HepG2 (cell line): ENCODE measurements around the gene SEC14L1. TPM values are rescaled to one million over a fixed set of nuclear protein-coding genes. Genes with fewer than 3 reads are reported as not detected.

Experiments
- ARID5B ChIP-seq: IDR thresholded peaks from 2 replicates; pipeline ENCODE4 v1.4.0; 2020; ENCODE audit warnings: mild to moderate bottlenecking, missing genetic modification reagents
- BRCA1 ChIP-seq: sonication (generic); formaldehyde crosslinking; IDR thresholded peaks from 2 replicates; pipeline ENCODE4 v1.4.0; 2020; ENCODE audit warnings: missing genetic modification reagents
- GLI4 ChIP-seq: sonication (generic); formaldehyde crosslinking; IDR thresholded peaks from 2 replicates; pipeline ENCODE4 v1.5.1; 2020; ENCODE audit warnings: missing genetic modification reagents, mild to moderate bottlenecking, moderate library complexity, borderline replicate concordance
- IRF1 ChIP-seq: sonication (generic); formaldehyde crosslinking; IDR thresholded peaks from 2 replicates; pipeline ENCODE4 v1.4.0; 2020; ENCODE audit warnings: low read depth, mild to moderate bottlenecking, missing genetic modification reagents
- MAFF ChIP-seq: IDR thresholded peaks from 2 replicates; pipeline ENCODE4 v1.6.1; 2011; ENCODE audit warnings: low read depth, low read length, improper control_type of control experiment
- MIER3 ChIP-seq: IDR thresholded peaks from 2 replicates; pipeline ENCODE4 v1.6.1; 2016; ENCODE audit warnings: missing compliant biosample characterization, borderline replicate concordance
- MXD3 ChIP-seq: IDR thresholded peaks from 2 replicates; pipeline ENCODE4 v1.6.1; 2016; ENCODE audit warnings: mild to moderate bottlenecking, missing biosample characterization, missing genetic modification reagents
- NR2F2 ChIP-seq: IDR thresholded peaks from 2 replicates; pipeline ENCODE4 v1.6.1; 2012; ENCODE audit warnings: low read depth, inconsistent platforms, borderline replicate concordance
- POLR2AphosphoS2 ChIP-seq: IDR thresholded peaks from 2 replicates; pipeline ENCODE4 v1.6.1; 2011; ENCODE audit warnings: low read depth, low read length, improper control_type of control experiment
- SP140L ChIP-seq: sonication (generic); formaldehyde crosslinking; IDR thresholded peaks from 2 replicates; pipeline ENCODE4 v1.4.0; 2020; ENCODE audit warnings: missing genetic modification reagents, borderline replicate concordance
- THAP8 ChIP-seq: sonication (generic); formaldehyde crosslinking; IDR thresholded peaks from 2 replicates; pipeline ENCODE4 v1.5.1; 2020; ENCODE audit warnings: missing genetic modification reagents, mild to moderate bottlenecking, borderline replicate concordance
- ZBTB1 ChIP-seq: sonication (generic); formaldehyde crosslinking; IDR thresholded peaks from 2 replicates; pipeline ENCODE4 v1.4.0; 2020; ENCODE audit warnings: missing genetic modification reagents, borderline replicate concordance
- ZBTB39 ChIP-seq: sonication (generic); formaldehyde crosslinking; IDR thresholded peaks from 2 replicates; pipeline ENCODE4 v1.5.0; 2020; ENCODE audit warnings: missing genetic modification reagents
- ZBTB42 ChIP-seq: sonication (generic); formaldehyde crosslinking; IDR thresholded peaks from 2 replicates; pipeline ENCODE4 v1.5.0; 2020; ENCODE audit warnings: mild to moderate bottlenecking, missing genetic modification reagents
- ZFYVE20 ChIP-seq: sonication (generic); formaldehyde crosslinking; IDR thresholded peaks from 2 replicates; pipeline ENCODE4 v1.8.0; 2023; ENCODE audit warnings: low read depth, mild to moderate bottlenecking, moderate library complexity, missing genetic modification reagents, borderline replicate concordance
- ZNF12 ChIP-seq: sonication (generic); formaldehyde crosslinking; IDR thresholded peaks from 2 replicates; pipeline ENCODE4 v1.5.0; 2020; ENCODE audit warnings: missing genetic modification reagents
- ZNF367 ChIP-seq: sonication (generic); formaldehyde crosslinking; IDR thresholded peaks from 2 replicates; pipeline ENCODE4 v1.4.0; 2020; ENCODE audit warnings: missing genetic modification reagents, borderline replicate concordance
- ZSCAN25 ChIP-seq: sonication (generic); formaldehyde crosslinking; IDR thresholded peaks from 2 replicates; pipeline ENCODE4 v1.8.0; 2022; ENCODE audit warnings: mild to moderate bottlenecking, missing genetic modification reagents
- polyA plus RNA-seq, 8 experiments: library from polyadenylated mRNA; depleted of rRNA in 3 of 8; stranded (reverse) in 7 of 8; unstranded in 1 of 8; fragments of >200 nt; fragmentation: Illumina TruSeq in 4 of 8; extraction: Trizol in 4 of 8; gene quantifications; 2 replicates each; pipeline versions ENCODE4 v1.2.1 to v1.2.3, GENCODE V29; 2011 to 2016; ENCODE audit warnings: low read depth in 4 of 8, missing spikeins in 1 of 8, mixed read lengths in 1 of 8; ENCODE audit not compliant: insufficient read depth in 1 of 8
- total RNA-seq, 5 experiments: library from RNA; depleted of rRNA; stranded (reverse); fragments of >200 nt; fragmentation: Illumina TruSeq; extraction: Trizol; gene quantifications; 2 replicates each; pipeline ENCODE4 v1.2.3, GENCODE V29; 2016; ENCODE audit warnings: low read depth in 1 of 5
- TF ChIP-seq, protein P1 (sequence below): sonication (generic); formaldehyde crosslinking; IDR thresholded peaks from 2 replicates; pipeline ENCODE4 v1.5.1; 2020; ENCODE audit warnings: missing genetic modification reagents, mild to moderate bottlenecking, borderline replicate concordance

The SEC14L1 gene
- total and polyA plus RNA-seq, 2 of the 13 experiments (the other 11 are each of a cell fraction or from before 2014, with no cell fraction given) = 26.3 to 43.9 TPM

DNA sequence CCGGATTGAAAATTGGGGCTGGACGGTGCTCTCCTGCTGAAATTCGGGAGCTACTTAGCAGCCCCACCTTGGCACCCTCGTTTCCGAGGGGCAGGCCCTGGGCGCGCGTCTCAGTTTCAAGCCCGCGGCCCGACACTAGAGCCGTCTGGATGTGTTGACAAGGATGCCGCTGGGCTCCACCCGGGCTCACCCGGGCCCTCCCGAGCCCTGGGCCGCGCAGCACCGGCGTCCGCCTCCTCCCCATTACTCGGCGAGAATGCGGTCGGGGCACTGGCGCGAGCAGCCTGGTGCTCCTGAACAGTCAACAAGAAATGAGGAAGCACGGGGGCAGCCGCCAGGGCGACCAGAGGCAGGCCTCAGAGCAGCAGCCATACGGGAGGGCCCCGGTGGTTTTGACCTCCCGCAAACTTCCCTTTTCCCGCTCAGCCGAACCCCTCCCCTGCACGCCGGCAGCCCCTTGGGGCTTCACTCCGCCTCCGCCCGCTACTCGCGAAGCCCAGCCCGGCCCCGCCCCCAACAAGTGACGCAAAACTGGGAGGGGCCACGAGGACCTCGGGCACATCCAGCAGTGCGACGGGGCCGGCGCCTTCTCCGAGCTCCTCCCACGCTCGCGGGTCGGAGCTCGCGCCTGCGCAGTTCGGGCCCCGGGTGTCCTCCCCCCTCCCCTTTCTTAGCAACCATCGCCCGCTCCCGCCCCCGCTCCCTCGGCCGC lies 447 bp upstream of the SEC14L1 start (continued):
- TF ChIP-seq ZNF12 (CRISPR knock-in tag) = peak; percentile 16; the same call in 1 of the 2 replicates
- peak; percentile 71 for TF ChIP-seq ARID5B (CRISPR knock-in tag)
- TF ChIP-seq BRCA1 = no peak; the same call in 1 of the 2 replicates
- no peak for TF ChIP-seq ZBTB39 (CRISPR knock-in tag)
- no peak for TF ChIP-seq ZBTB42 (CRISPR knock-in tag)
- peak; percentile 91; the same call in 1 of the 2 replicates for TF ChIP-seq SP140L
- no peak; the same call in 1 of the 2 replicates for TF ChIP-seq GLI4
- TF ChIP-seq POLR2AphosphoS2 = no peak
- TF ChIP-seq THAP8 (CRISPR knock-in tag) = peak; percentile 60; the same call in 1 of the 2 replicates
- TF ChIP-seq ZFYVE20 = no peak
- TF ChIP-seq NR2F2 = no peak
- TF ChIP-seq MIER3 (CRISPR knock-in tag) = peak; percentile 77; the same call in 1 of the 2 replicates
- TF ChIP-seq ZBTB1 = 0 out of 2 replicates have a peak, but pooled peaks have one; percentile 59
- TF ChIP-seq MXD3 (CRISPR knock-in tag) = peak; percentile 73
- peak; percentile 94 for TF ChIP-seq ZSCAN25 (CRISPR knock-in tag)
- TF ChIP-seq, protein P1, sequence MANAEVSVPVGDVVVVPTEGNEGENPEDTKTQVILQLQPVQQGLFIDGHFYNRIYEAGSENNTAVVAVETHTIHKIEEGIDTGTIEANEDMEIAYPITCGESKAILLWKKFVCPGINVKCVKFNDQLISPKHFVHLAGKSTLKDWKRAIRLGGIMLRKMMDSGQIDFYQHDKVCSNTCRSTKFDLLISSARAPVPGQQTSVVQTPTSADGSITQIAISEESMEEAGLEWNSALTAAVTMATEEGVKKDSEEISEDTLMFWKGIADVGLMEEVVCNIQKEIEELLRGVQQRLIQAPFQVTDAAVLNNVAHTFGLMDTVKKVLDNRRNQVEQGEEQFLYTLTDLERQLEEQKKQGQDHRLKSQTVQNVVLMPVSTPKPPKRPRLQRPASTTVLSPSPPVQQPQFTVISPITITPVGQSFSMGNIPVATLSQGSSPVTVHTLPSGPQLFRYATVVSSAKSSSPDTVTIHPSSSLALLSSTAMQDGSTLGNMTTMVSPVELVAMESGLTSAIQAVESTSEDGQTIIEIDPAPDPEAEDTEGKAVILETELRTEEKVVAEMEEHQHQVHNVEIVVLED (CRISPR knock-in tag) = peak; percentile 28; the same call in 1 of the 2 replicates
- no peak; the same call in 1 of the 2 replicates for TF ChIP-seq ZNF367 (CRISPR knock-in tag)
- no peak for TF ChIP-seq IRF1 (CRISPR knock-in tag)
- TF ChIP-seq MAFF = no peak
